Fibroblast of pulmonary artery (primary cell): Measurements from ENCODE around the gene KIF27.
"Not testable (repeated sequence)": the region's sequence is repeated elsewhere in the genome, so short reads cannot be mapped to it uniquely, and the experiment has no call there.

ENCODE experiments used
- DNase-seq: peaks from one replicate; pipeline ENCODE4 v3.0.0-alpha.2; 2010; ENCODE audit warnings: low read depth
- H3K4me3 ChIP-seq: replicated peaks from 2 replicates; pipeline ENCODE4 v1.5.1; 2011; ENCODE audit warnings: low read depth, mild to moderate bottlenecking, control low read depth, low read length, moderate library complexity
- CTCF ChIP-seq: IDR thresholded peaks from 2 replicates; pipeline ENCODE4 v1.5.1; 2011; ENCODE audit warnings: mild to moderate bottlenecking, control low read depth, low read length, inconsistent platforms; ENCODE audit errors: missing control alignments

Gene KIF27

GRCh38 chr9:83803941-83804340, 117.3 kb downstream of the KIF27 start:
- not testable (repeated sequence) for DNase-seq, H3K4me3 ChIP-seq

DNA sequence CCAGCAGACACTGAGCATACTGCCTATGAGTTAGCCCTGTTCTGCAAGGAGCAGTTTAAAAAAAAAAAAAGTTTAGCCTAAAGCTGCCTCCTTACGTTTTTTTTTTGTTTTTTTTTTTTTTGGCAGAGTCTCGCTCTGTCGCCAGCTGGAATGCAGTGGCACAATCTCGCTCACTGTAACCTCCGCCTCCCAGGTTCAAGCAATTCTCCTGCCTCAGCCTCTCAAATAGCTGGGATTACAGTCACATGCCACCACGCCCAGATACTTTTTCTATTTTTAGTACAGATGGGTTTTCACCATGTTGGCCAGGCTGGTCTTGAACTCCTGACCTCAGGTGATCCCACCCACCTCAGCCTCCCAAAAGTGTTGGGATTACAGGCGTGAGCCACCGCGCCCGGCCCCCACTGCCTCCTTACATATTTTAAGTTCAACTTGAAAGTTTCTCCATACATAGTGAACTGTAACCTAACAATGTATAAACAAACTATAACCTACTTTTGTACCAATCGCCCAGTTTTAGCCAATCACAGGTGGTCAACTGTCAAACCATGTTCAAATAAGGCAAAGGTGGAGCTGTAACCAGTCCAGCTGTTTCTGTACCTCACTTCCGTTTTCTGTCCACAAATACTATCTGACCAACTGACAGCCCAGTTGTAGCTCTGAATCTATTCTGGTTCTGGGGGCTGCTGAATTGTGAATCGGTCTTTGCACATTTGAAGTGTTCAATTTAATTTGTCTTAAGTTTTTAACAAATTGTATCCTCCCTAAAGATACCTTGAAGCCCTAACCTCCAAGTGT, 120.8 kb downstream of the KIF27 start:
- TF ChIP-seq CTCF: no peak
- H3K4me3 ChIP-seq: no peak overlapping the region
- no peak for DNase-seq

DNA sequence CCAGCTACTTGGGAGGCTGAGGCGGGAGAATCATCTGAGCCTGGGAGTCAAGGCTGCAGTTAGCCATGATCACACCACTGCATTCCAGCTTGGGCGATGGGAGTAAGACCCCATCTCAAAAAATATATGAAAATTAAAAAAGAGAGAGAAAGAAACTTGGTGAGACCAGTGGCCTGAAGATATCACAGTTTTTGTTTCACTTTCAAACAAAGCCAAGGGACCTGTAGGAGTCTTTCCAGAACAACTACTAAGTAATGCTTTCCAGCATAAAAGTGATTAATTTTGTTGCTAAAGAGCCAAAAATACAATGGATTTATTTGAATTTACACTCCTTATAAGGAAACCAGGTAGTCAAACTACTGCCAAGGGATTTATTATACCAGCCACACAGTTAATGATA, 127.2 kb downstream of the KIF27 start:
- no peak overlapping the region for H3K4me3 ChIP-seq
- TF ChIP-seq CTCF: no peak
- DNase-seq: no peak

GRCh38 chr9:83792746-83793145, 128.5 kb downstream of the KIF27 start:
- H3K4me3 ChIP-seq: no peak overlapping the region
- DNase-seq: no peak
- no peak for TF ChIP-seq CTCF
